GM15510 (cell line): ENCODE data around the gene SLC4A3.

Experiments
- POLR2A ChIP-seq: IDR thresholded peaks from 3 replicates; pipeline ENCODE4 v1.6.1; 2011; ENCODE audit warnings: borderline replicate concordance; ENCODE audit not compliant: insufficient read length; ENCODE audit errors: extremely low read depth

The SLC4A3 gene

GRCh38 chr2:219645631-219646527, 18.4 kb downstream of the SLC4A3 start:
- TF ChIP-seq POLR2A, result no peak

DNA sequence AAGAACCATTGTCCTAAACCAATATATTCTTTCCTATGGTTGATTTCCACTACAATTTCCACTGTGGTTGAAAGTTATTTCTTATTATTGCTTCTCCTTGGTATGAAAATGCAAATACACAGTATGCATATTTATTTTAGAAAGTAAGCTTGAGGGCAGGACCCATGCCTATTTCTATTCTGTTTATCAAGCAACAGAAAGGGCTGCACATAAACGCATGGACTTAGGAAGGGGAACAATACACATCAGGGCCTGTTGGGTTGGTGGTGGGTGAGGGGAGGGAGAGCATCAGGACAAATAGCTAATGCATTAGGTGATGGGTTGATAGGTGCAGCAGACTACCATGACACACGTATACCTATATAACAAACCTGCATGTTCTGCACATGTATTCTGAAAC, 20.7 kb downstream of the SLC4A3 start:
- no peak for TF ChIP-seq POLR2A

DNA sequence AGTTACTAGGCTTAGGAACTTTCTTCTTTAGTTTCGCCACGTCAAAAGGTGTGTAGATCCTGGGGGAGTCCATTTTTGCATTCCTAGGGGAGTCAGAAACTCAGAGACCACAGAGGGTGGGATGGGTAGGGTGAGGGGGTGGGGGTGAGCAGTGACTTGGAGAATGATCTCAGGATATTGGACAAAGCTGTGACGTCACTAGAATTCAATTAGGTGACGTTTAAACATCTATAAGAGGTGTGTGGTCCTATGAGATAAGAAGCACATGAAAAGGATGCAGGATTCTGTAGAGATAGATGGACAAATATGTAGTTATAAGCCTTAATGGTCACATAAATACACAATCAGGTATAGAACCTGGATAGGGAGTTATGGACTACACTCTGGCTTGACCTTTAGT, 21.5 kb downstream of the SLC4A3 start:
- TF ChIP-seq POLR2A, result no peak

DNA sequence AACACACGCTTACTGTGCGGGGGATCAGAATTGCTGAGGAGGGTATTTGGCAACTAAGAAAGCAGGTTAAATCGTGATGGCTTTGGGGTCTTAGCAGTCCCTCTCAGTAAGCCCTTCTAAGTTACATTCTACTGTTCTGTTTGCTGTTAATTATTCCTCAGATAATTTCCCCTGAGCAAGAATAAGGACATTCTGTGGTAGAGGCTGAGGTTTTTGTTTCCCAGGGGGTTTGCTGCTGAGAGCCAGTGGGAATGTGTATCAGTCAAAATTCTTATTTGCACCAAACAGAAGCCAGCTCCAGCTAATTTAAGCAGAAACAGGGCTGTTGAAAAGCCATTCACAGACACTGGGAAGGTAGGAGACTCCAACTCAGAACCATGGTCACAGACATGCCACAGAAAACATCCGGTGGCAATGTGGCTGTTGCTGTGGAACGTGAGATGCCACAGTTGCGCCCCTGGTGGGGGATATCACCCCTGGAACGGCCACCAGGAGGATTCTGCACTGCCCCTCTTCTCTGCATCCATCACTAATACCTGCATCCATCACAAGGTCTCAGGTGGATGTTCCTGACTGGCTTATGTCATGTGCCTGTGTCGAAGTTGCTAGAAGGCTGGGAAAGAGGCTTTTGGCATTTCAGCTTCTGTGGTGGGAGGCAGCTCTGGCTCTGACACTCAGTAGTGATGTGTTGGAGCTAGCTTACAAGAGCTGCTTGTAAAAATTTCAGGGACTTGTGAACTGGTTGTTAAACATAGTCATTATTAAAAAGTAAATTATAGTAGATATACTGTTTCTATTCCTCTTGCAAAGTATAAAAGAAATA, 23.2 kb downstream of the SLC4A3 start:
- no peak for TF ChIP-seq POLR2A

DNA sequence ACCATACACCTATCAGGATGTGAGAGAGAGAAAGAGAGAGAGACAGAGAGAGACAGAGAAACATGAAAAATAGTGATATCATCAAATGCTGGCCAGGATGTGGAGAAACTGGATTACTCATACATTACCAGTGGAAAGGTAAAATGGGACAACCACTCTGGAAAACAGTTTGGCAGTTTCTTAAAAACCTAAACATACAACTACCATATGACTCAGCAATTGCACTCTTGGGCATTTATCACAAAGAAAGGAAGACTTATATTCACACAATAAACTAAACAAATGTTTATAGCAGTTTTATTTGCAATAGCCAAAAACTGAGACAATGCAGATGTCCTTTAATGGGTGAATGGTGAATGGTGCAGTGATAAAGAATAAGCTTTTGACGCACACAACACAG, 29.1 kb downstream of the SLC4A3 start:
- TF ChIP-seq POLR2A, result no peak

- no peak for TF ChIP-seq POLR2A
These were observed 30.9 kb downstream of the SLC4A3 start for GRCh38 chr2:219658196-219658846.

GRCh38 chr2:219658874-219659273, 31.4 kb downstream of the SLC4A3 start:
- TF ChIP-seq POLR2A, result no peak

- TF ChIP-seq POLR2A, result no peak
These were observed 33.9 kb downstream of the SLC4A3 start for GRCh38 chr2:219661197-219661954.

DNA sequence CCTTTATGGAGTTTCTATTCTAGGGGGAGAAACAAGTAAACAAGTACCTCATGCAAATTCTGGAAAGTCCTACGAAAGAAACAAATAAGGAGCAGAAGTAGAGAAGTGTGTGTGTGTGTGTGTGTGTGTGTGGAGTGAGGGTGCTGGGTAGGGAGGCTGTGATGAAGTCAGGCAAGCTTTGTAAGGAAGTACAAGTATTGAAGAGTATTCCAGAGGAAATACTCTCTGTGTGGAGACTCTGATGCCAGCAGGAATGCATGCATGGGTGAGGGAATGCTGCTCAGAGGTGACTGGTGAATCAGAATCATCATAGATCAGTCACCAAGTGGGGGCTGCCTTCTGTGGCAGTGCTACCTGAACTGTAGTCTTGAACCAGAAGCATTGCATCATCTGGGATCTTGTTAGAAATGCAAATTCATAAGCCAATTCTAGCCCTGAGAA, 34.5 kb downstream of the SLC4A3 start:
- no peak for TF ChIP-seq POLR2A

- TF ChIP-seq POLR2A, result no peak
These were observed 35.1 kb downstream of the SLC4A3 start for GRCh38 chr2:219662566-219662965.

DNA sequence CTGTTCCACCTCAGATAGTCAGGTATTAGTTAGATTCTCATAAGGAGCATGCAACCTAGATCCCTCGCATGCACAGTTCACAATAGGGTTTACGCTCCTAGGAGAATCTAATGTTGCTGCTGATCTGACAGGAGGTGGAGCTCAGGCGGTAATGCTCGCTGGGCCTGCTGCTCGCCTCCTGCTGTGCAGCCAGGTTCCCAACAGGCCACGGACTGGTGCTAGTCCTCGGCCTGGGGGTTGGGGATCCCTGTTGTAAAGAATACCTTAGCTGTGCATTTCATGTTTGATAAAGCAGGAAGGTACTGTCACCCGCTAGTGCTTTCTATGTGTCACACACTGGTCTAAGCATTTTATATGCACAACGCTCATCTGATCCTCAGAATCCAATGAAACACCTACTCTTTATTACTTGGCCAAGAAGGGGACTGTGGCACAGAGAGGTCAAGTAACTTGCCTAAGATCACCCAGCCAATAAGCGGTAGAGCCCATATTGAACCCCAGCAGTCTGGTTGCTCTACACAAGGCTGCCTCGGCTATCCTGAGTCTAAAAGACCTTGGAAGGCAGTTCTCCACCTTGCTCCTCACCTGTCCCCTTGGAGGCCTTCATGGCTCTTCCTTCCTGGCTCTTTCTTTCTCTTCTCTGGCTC, 35.8 kb downstream of the SLC4A3 start:
- TF ChIP-seq POLR2A, result no peak

- no peak for TF ChIP-seq POLR2A
These were observed 36.6 kb downstream of the SLC4A3 start for GRCh38 chr2:219664041-219664440.

GRCh38 chr2:219664944-219665343, 37.5 kb downstream of the SLC4A3 start:
- TF ChIP-seq POLR2A, result no peak

GRCh38 chr2:219665926-219666325, 38.5 kb downstream of the SLC4A3 start:
- no peak for TF ChIP-seq POLR2A
